Ureter (tissue), 1 donor: ENCODE data around the gene ADGRV1. TPM values are rescaled to one million over a fixed set of nuclear protein-coding genes. Genes with fewer than 3 reads are reported as not detected.
"Not testable (repeated sequence)": the region's sequence is repeated elsewhere in the genome, so short reads cannot be mapped to it uniquely, and the experiment has no call there.

ENCODE experiments used
- DNase-seq: peaks from one replicate; pipeline ENCODE4 v3.0.0-alpha.2; 2020; ENCODE audit warnings: low spot score
- total RNA-seq: library from RNA; stranded (reverse); gene quantifications from one replicate; pipeline ENCODE4 v1.2.4, GENCODE V29; 2023
- donor health status: DM: yes; HTN: yes; CAD: no.

Gene ADGRV1
- total RNA-seq, 1 donor from 2014 or later = 4.7 TPM

- no peak for DNase-seq
These were observed 503.5 kb downstream of the ADGRV1 start for GRCh38 chr5:91061946-91062562.

DNA sequence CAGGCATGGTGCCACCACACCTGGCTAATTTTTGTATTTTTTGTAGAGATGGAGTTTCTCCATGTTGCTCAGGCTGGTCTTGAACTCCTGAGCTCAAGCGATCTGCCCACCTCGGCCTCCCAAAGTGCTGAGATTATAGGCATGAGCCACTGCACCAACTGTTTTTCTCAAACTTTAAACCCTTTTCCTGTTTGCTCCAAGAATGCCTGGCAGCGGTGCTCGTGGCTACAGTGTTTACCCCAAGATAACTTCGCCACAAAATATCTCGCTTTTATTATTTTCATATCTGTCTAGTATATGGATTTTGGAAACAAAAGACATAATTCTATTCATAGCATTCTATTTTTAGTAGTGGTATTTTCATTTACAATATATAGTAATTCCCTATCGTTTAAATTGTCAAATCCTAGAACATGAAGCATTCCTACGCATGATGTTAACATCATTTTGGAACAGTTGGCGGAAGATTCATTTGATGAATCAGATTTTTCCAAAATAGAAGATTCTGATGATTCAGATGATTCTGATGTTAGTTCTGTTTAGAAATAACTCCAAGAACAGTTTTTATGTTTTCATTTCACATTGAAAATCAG is 504.6 kb downstream of the ADGRV1 start:
- not testable (repeated sequence) for DNase-seq

GRCh38 chr5:91065496-91065895 is 506.9 kb downstream of the ADGRV1 start:
- no peak for DNase-seq

DNA sequence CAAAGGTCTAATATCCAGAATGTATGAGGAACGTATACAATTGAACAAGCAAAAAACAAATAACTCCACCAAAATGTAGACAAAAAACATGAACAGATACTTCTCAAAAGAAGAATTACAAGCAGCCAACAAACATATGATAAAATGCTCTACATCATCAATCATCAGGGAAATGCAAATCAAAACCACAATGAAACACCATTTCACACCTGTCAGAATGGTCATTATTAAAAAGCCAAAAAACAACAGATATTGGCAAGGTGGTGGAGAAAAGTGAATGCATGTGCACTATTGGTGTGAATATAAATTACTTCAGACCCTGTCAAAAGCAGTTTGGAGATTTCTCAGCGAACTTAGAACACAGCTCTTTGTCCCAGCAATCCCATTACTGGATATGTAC is 510.8 kb downstream of the ADGRV1 start:
- no peak for DNase-seq

DNA sequence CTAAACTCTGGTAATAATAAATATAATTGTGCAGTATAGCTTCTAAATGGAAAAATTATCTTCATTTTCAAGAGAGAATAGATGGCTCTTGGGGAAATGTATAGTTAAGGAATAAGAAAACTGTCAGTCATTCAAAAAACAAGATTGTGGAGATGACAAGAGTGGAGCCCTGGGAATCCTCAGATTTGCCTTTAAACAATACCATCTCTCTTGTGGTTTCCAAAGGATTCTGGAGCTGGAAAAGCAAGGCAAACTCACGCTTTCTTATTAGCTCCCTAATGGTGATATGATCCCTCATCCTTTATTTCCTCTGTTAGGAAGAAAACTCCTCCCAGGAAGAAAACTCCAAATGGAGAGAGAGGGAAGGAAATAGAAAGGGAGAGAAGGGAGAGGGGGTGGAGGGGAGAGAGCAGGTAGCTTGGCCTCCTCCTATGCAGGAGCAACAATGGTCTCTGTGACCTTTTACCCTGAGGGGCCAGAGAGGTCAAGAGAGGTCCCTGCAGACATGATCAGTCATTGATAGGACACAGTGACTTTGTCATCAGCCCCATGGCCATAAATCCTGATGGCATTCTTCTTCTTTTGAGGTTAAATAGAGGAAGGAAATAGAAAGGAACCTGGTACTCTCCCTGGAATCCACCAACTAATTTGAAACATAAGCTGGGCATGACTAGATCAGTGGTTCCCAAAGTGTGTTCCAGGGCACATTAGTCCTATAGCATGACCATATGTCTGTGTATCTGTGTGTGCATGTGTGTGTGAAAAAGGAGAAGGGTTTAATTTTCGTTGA is 512.4 kb downstream of the ADGRV1 start:
- no peak for DNase-seq

- DNase-seq = no peak
These were observed 514.3 kb downstream of the ADGRV1 start for GRCh38 chr5:91072881-91073280.

GRCh38 chr5:91074615-91075014 is 516.0 kb downstream of the ADGRV1 start:
- no peak for DNase-seq

- DNase-seq = no peak
These were observed 517.5 kb downstream of the ADGRV1 start for GRCh38 chr5:91076138-91076537.

- DNase-seq = no peak
These were observed 519.0 kb downstream of the ADGRV1 start for GRCh38 chr5:91077623-91078022.

- no peak for DNase-seq
These were observed 520.4 kb downstream of the ADGRV1 start for GRCh38 chr5:91079037-91079436.

DNA sequence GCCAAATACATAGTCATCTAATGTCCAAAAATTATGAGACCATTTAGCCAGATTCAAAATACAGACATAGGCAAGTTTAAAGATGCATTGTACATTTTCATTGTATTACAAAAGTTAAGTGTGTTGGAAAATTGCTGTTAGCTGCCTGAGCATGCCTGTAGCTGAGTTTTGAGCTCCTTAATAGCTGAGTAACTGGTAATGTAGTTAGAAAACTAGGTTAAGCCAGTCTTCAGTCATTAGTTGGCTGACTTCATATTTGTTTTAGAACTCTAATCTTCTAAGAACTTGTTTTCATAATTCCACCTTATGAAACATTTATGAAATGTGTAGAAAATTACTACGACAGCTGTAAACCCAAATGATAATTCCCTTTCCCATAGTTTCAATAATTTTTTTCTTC is 531.2 kb downstream of the ADGRV1 start:
- no peak for DNase-seq

- no peak for DNase-seq
These were observed 532.4 kb downstream of the ADGRV1 start for GRCh38 chr5:91090995-91091394.

- DNase-seq = no peak
These were observed 533.1 kb downstream of the ADGRV1 start for GRCh38 chr5:91091471-91092234.

DNA sequence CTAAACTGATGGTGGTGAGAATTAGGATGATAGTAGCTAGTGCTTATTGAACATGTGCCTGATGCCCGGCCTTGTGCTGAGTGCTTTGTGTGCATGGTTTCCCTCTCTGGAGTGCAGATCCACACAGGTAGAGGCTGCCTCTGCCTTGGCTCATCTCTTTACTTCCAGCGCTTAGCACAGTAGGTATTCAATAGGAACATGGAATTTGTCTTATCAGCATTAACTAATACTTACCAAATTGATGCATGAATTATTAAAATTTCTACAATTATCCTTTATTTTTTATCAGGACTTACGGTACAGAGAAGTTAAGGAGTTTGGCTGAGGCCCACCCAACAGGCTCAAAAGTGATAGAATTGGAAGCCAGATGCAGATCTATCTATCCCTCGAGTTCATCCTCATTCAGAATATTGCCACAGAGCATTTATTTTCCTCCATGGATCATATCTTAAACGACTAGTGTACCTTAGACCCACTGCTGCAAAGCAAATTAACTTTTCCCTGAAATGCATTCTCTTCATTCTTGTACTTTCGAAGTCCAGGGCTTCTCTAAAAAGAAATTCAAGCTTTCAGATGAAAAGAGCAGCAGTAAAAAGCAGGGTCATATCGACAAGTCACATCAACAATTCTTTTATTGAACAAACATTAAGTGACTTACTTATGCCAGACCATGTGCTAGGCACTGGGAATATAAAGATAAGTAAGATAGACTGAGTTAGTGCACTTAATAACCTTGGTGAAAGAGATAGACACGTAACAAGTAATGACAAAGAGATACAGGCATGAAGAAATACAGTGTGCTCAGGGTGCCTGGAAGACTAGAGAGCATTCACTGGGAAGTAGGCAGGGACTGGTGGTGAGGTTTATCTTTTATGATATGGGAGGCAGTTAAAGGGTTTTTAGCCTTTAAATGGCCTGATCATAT is 534.5 kb downstream of the ADGRV1 start:
- no peak for DNase-seq

DNA sequence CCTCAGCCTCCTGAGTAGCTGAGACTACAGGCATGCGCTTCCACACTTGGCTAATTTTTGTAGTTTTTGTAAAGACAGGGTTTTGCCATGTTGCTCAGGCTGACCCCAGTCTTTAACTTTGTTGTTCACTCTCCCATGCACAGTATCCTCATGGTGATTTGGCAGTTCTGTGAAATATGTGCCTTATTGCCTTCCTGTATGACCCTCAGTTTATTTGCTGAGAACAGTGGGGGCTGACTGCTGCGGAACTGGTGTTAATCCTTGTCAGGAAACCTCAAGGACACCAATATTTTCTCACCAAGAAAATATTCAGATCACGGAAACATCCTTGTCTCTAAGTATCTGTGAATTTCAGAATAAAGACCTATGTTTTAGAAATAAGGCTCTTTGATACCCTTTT is 536.7 kb downstream of the ADGRV1 start:
- DNase-seq = no peak

GRCh38 chr5:91095786-91096385 is 537.3 kb downstream of the ADGRV1 start:
- DNase-seq = no peak

DNA sequence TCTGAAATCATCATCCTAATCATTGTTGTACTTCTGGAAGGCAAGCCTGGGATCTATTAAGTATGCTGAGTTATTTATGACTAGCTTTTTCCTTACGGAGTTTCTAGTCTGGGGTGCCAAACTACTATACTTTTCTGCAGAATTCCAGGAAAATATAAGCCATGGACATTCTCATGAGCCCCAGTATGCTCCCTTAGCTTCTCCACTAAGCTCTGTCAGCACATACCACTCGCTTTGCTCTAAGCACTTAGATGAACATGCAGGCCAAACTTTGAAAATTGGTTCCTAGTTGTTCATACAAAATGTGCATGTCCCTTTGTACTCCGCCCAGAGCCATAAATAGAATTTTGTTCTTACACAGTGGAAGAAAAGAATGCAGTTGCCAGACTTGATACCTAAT is 539.9 kb downstream of the ADGRV1 start:
- no peak for DNase-seq

DNA sequence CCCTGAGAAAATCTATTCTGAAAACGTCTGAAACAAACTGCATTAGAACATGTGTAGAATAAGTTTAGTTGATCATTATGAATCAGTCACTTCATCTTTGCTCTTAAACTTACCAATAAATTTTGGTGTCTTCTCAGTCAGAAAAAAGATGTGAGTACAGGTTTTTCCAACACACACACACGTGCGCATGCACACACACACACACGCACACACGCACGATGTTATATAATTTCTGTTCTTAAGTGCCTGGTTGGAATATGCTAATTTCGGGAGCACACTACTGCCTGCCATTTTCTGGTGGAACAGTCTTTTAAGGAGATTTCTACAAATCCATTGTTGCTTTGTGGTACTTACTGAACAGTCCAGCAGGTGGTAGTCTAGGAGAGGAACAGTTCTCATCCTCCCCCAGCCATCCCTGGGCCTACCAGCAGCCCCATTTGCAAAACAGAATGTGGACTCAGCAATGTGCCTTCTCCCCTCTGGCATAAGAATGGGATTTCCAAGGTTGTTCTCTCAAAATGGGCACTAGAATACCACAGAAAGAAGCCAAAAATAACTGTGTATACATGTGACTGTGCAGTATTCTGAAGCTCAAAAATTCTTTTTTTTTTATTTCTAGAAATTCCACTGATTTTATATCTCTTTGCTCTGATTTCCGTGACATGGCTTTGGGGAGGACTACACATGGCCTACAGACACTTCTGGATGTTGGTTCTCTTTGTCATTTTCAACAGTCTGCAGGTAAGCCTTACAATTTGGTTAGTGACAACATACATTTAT is 543.2 kb downstream of the ADGRV1 start:
- DNase-seq = peak; percentile 80

- no peak for DNase-seq
These were observed 544.9 kb downstream of the ADGRV1 start for GRCh38 chr5:91103353-91104061.
